Vagina (tissue), 2 donors: ENCODE measurements around the gene EIF2S3B. TPM values are rescaled to one million over a fixed set of nuclear protein-coding genes. Genes with fewer than 3 reads are reported as not detected.

ENCODE experiments used
- DNase-seq, 2 donors: peaks; one replicate each; pipeline ENCODE4 v3.0.0-alpha.2; 2017; ENCODE audit errors: extremely low spot score in 2 of 2
- H3K27ac ChIP-seq: fragments of 200-600 bp; sonication (generic); one replicate; pipeline ENCODE4 v1.5.1; 2019
- H3K27me3 ChIP-seq: fragments of 200-600 bp; sonication (generic); one replicate; pipeline ENCODE4 v1.5.1; 2019
- H3K36me3 ChIP-seq, 2 donors: fragments of 200-600 bp; sonication (generic); one replicate each; pipeline ENCODE4 v1.5.1; 2017 to 2019
- H3K4me1 ChIP-seq: fragments of 200-600 bp; sonication (generic); one replicate; pipeline ENCODE4 v1.5.1; 2019
- H3K4me3 ChIP-seq, 2 donors: fragments of 200-600 bp; sonication (generic); 1 replicate in 1 of 2; 2 replicates in 1 of 2; pipeline ENCODE4 v1.5.1; 2016 to 2019
- H3K9me3 ChIP-seq: fragments of 200-600 bp; sonication (generic); one replicate; pipeline ENCODE4 v1.5.1; 2019
- CTCF ChIP-seq, 3 experiments: fragments of 450-650 bp in 2 of 3; fragments of 200-600 bp in 1 of 3; sonication (generic) in 1 of 3; IDR thresholded peaks; one replicate each; pipeline ENCODE4 v1.5.1; 2017 to 2019; ENCODE audit warnings: antibody characterized with exemption in 3 of 3, mild to moderate bottlenecking in 2 of 3, moderate library complexity in 2 of 3
- POLR2A ChIP-seq, 2 donors: fragments of 450-650 bp; IDR thresholded peaks; one replicate each; pipeline ENCODE4 v1.6.1; 2017; ENCODE audit warnings: antibody characterized with exemption in 2 of 2, mild to moderate bottlenecking in 2 of 2, moderate library complexity in 2 of 2
- POLR2AphosphoS5 ChIP-seq, 2 donors: sonication (generic); formaldehyde crosslinking; IDR thresholded peaks; one replicate each; pipeline ENCODE4 v1.9.0; 2017; ENCODE audit warnings: antibody characterized with exemption in 2 of 2, mild to moderate bottlenecking in 2 of 2, low read depth in 1 of 2; ENCODE audit not compliant: insufficient read depth in 1 of 2
- intact Hi-C: fragments of 100-400 bp; cut with DNase I; formaldehyde crosslinking; loops from one replicate; pipeline ENCODE4 v1.15.1; 2023
- total RNA-seq: library from RNA; depleted of rRNA; stranded (reverse); fragments of >200 nt; gene quantifications from one replicate; pipeline ENCODE4 v1.2.3, GENCODE V29; 2016

The EIF2S3B gene
- total RNA-seq, 1 donor from 2014 or later, result 1.2 TPM

DNA sequence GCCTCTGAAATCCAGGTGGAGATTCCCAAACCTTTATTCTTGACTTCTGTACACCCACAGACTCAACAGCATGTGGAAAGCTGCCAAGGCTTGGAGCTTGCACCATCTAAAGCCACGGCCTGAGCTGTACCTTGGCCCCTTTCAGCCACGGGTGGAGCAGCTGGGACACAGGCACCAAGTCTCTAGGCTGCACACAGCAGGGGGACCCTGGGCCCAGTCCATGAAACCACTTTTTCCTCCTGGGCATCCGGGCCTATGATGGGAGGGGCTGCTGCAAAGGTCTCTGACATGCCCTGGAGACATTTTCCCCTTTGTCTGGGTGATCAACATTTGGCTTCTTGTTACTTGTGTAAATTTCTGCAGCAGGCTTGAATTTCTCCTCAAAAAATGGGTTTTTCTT is 32.0 kb downstream of the EIF2S3B start:
- no peak for DNase-seq
- Histone ChIP-seq H3K27ac (no peak overlapping the region), H3K9me3 (no peaks in the 10 kb centered on the region), H3K36me3 (no peaks in the 10 kb centered on the region), H3K27me3 (no peaks in the 10 kb centered on the region), H3K4me1 (no peaks in the 10 kb centered on the region), H3K4me3 (no peak overlapping the region)
- intact Hi-C loops, result no loop called here
- TF ChIP-seq CTCF (IDR thresholded peaks at IDR 0.05) (no peak), POLR2AphosphoS5 (IDR thresholded peaks at IDR 0.05; ENCODE audit: insufficient read depth in 1 of 2, low read depth in 1 of 2) (no peak), POLR2A (IDR thresholded peaks at IDR 0.05) (no peak)

DNA sequence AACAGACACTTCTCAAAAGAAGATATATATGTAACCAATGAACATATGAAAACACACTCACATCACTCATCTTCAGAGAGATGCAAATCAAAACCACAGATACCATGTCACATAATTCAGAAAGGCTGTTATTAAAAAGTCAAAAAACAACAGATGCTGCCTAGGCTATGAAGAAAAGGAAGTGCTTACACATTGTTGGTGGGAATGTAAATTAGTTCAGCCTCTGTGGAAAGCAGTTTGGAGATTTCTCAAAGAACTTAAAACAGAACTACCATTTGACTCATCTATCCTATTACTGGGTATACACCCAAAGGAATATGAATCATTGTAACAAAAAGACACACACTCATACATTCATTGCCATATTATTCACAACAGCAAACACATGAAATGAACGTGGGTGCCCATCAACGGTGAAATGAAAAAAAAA is 35.1 kb downstream of the EIF2S3B start:
- Histone ChIP-seq H3K4me1 (no peaks in the 10 kb centered on the region), H3K27me3 (no peaks in the 10 kb centered on the region), H3K9me3 (no peaks in the 10 kb centered on the region), H3K36me3 (no peaks in the 10 kb centered on the region), H3K27ac (no peak overlapping the region), H3K4me3 (no peak overlapping the region)
- intact Hi-C loops, result no loop called here
- no peak for TF ChIP-seq POLR2AphosphoS5 (IDR thresholded peaks at IDR 0.05; ENCODE audit: insufficient read depth in 1 of 2, low read depth in 1 of 2)
- no peak for TF ChIP-seq CTCF (IDR thresholded peaks at IDR 0.05)
- no peak for TF ChIP-seq POLR2A (IDR thresholded peaks at IDR 0.05)
- no peak for DNase-seq

GRCh38 chr12:10543499-10543898 is 37.8 kb downstream of the EIF2S3B start:
- no peak overlapping the region for H3K27ac ChIP-seq
- H3K9me3 ChIP-seq, result no peaks in the 10 kb centered on the region
- TF ChIP-seq CTCF (IDR thresholded peaks at IDR 0.05), result no peak
- TF ChIP-seq POLR2AphosphoS5 (IDR thresholded peaks at IDR 0.05; ENCODE audit: insufficient read depth in 1 of 2, low read depth in 1 of 2), result no peak
- TF ChIP-seq POLR2A (IDR thresholded peaks at IDR 0.05), result no peak
- no peak for DNase-seq
- no peaks in the 10 kb centered on the region for H3K36me3 ChIP-seq
- intact Hi-C loops, result no loop called here
- no peak overlapping the region for H3K4me3 ChIP-seq
- no peaks in the 10 kb centered on the region for H3K4me1 ChIP-seq
- H3K27me3 ChIP-seq, result no peaks in the 10 kb centered on the region

GRCh38 chr12:10551375-10551774 is 45.7 kb downstream of the EIF2S3B start:
- no peaks in the 10 kb centered on the region for H3K9me3 ChIP-seq
- intact Hi-C loops, result no loop called here
- no peak overlapping the region for H3K4me3 ChIP-seq
- no peaks in the 10 kb centered on the region for H3K27me3 ChIP-seq
- TF ChIP-seq CTCF (IDR thresholded peaks at IDR 0.05), result no peak
- TF ChIP-seq POLR2A (IDR thresholded peaks at IDR 0.05), result no peak
- no peak for TF ChIP-seq POLR2AphosphoS5 (IDR thresholded peaks at IDR 0.05; ENCODE audit: insufficient read depth in 1 of 2, low read depth in 1 of 2)
- H3K36me3 ChIP-seq, result no peaks in the 10 kb centered on the region
- H3K4me1 ChIP-seq, result no peaks in the 10 kb centered on the region
- DNase-seq, result no peak
- no peak overlapping the region for H3K27ac ChIP-seq

DNA sequence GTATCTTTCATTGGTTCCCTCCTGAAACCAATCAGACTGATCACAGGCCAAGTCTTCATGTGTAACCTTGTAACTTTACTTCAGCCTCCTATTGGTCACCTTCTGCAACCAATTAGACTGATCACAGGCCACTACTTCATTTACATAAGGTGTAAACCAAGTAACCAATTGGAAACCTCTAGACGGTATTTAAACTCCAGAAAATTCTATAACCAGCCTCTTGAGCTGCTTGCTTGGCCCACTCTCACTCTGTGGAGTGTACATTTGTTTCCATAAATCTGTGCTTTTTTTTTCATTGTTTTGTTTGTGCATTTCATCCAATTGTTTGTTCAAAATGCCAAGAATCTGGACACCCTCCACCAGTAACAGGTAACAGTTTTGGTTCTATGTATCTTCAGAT is 47.5 kb downstream of the EIF2S3B start:
- TF ChIP-seq POLR2A (IDR thresholded peaks at IDR 0.05), result no peak
- no peak for TF ChIP-seq CTCF (IDR thresholded peaks at IDR 0.05)
- no peak for TF ChIP-seq POLR2AphosphoS5 (IDR thresholded peaks at IDR 0.05; ENCODE audit: insufficient read depth in 1 of 2, low read depth in 1 of 2)
- DNase-seq, result no peak
- Histone ChIP-seq H3K4me3 (no peak overlapping the region), H3K4me1 (no peaks in the 10 kb centered on the region), H3K27ac (no peak overlapping the region), H3K27me3 (no peaks in the 10 kb centered on the region), H3K9me3 (no peaks in the 10 kb centered on the region), H3K36me3 (no peaks in the 10 kb centered on the region)
- intact Hi-C loops, result no loop called here
